ENCODE data around the gene C11orf21. TPM values are rescaled to one million over a fixed set of nuclear protein-coding genes. Genes with fewer than 3 reads are reported as not detected.
"Not testable (repeated sequence)": the region's sequence is repeated elsewhere in the genome, so short reads cannot be mapped to it uniquely, and the experiment has no call there.

C11orf21 gene
- polyA plus RNA-seq (2013, experiment 1 of 4): not detected
- not detected for polyA plus RNA-seq (2013, experiment 2 of 4)
- polyA plus RNA-seq (2013, experiment 3 of 4): not detected
- polyA plus RNA-seq (2013, experiment 4 of 4): not detected

- Histone ChIP-seq H3K4me1 (ENCODE audit: control insufficient read depth, insufficient read depth, low read length) (peaks cover 4% of the 10 kb centered on the region), H3K27me3 (ENCODE audit: control insufficient read depth, insufficient read depth, low read length, poor library complexity, severe bottlenecking) (peaks cover 2% of the 10 kb centered on the region), H3K9me3 (ENCODE audit: control insufficient read depth, low read length) (no peaks in the 10 kb centered on the region), H3K4me3 (ENCODE audit: insufficient read depth, low read depth, low read length) (no peak within 1 kb of the TSS), H3K36me3 (ENCODE audit: control insufficient read depth, insufficient read depth, low read length) (no peaks in the 10 kb centered on the region), H3K27ac (ENCODE audit: insufficient read depth, low read depth, low read length, poor library complexity, severe bottlenecking) (no peak within 1 kb of the TSS)
- WGBS, 2 experiments: 72 to 76% methylated on average over 15 to 16 of the region's 16 CpGs
These were observed at the start of gene C11orf21, which contains the start of gene TSPAN32 for GRCh38 chr11:2301631-2302305. Gene C11orf21, minus strand, starts transcription at chr11:2301918. Its CDS starts 110 bp downstream, at chr11:2301808. Gene TSPAN32, plus strand, starts transcription at chr11:2302013. Its CDS starts 137 bp downstream, at chr11:2302150.

- Histone ChIP-seq H3K4me1 (ENCODE audit: control insufficient read depth, insufficient read depth, low read length) (no peaks in the 10 kb centered on the region), H3K27ac (ENCODE audit: insufficient read depth, low read depth, low read length, poor library complexity, severe bottlenecking) (no peak overlapping the region)
- 100% methylated on average over 1 of the region's 1 CpG for WGBS, 2 experiments
These were observed 47.3 kb upstream of the C11orf21 start for GRCh38 chr11:2348986-2349385.

GRCh38 chr11:2347308-2347830, 45.7 kb upstream of the C11orf21 start:
- Histone ChIP-seq H3K9me3 (ENCODE audit: control insufficient read depth, low read length) (no peaks in the 10 kb centered on the region), H3K27me3 (ENCODE audit: control insufficient read depth, insufficient read depth, low read length, poor library complexity, severe bottlenecking) (no peaks in the 10 kb centered on the region), H3K27ac (ENCODE audit: insufficient read depth, low read depth, low read length, poor library complexity, severe bottlenecking) (no peak overlapping the region), H3K36me3 (ENCODE audit: control insufficient read depth, insufficient read depth, low read length) (no peaks in the 10 kb centered on the region), H3K4me1 (ENCODE audit: control insufficient read depth, insufficient read depth, low read length) (no peaks in the 10 kb centered on the region), H3K4me3 (ENCODE audit: insufficient read depth, low read depth, low read length) (no peak overlapping the region)
- 82 to 92% methylated on average over 9 of the region's 9 CpGs for WGBS, 2 experiments

More at GRCh38 chr11:2348986-2349385, 47.3 kb upstream of the C11orf21 start:
- Histone ChIP-seq H3K27me3 (ENCODE audit: control insufficient read depth, insufficient read depth, low read length, poor library complexity, severe bottlenecking) (no peaks in the 10 kb centered on the region), H3K9me3 (ENCODE audit: control insufficient read depth, low read length) (no peaks in the 10 kb centered on the region), H3K4me3 (ENCODE audit: insufficient read depth, low read depth, low read length) (no peak overlapping the region), H3K36me3 (ENCODE audit: control insufficient read depth, insufficient read depth, low read length) (no peaks in the 10 kb centered on the region)

- 80 to 83% methylated on average over 10 of the region's 10 CpGs for WGBS, 2 experiments
- H3K9me3 ChIP-seq (ENCODE audit: control insufficient read depth, low read length): no peaks in the 10 kb centered on the region
- H3K4me1 ChIP-seq (ENCODE audit: control insufficient read depth, insufficient read depth, low read length): no peaks in the 10 kb centered on the region
- no peak overlapping the region for H3K4me3 ChIP-seq (ENCODE audit: insufficient read depth, low read depth, low read length)
- H3K27me3 ChIP-seq (ENCODE audit: control insufficient read depth, insufficient read depth, low read length, poor library complexity, severe bottlenecking): no peaks in the 10 kb centered on the region
- no peaks in the 10 kb centered on the region for H3K36me3 ChIP-seq (ENCODE audit: control insufficient read depth, insufficient read depth, low read length)
- no peak overlapping the region for H3K27ac ChIP-seq (ENCODE audit: insufficient read depth, low read depth, low read length, poor library complexity, severe bottlenecking)
These were observed 45.0 kb upstream of the C11orf21 start for GRCh38 chr11:2346586-2347307.

- WGBS, 2 experiments: 89% methylated on average over 4 of the region's 4 CpGs
- no peak overlapping the region for H3K4me3 ChIP-seq (ENCODE audit: insufficient read depth, low read depth, low read length)
- no peaks in the 10 kb centered on the region for H3K9me3 ChIP-seq (ENCODE audit: control insufficient read depth, low read length)
- no peaks in the 10 kb centered on the region for H3K27me3 ChIP-seq (ENCODE audit: control insufficient read depth, insufficient read depth, low read length, poor library complexity, severe bottlenecking)
- no peaks in the 10 kb centered on the region for H3K36me3 ChIP-seq (ENCODE audit: control insufficient read depth, insufficient read depth, low read length)
- no peaks in the 10 kb centered on the region for H3K4me1 ChIP-seq (ENCODE audit: control insufficient read depth, insufficient read depth, low read length)
- no peak overlapping the region for H3K27ac ChIP-seq (ENCODE audit: insufficient read depth, low read depth, low read length, poor library complexity, severe bottlenecking)
These were observed 44.3 kb upstream of the C11orf21 start for GRCh38 chr11:2346014-2346413.

GRCh38 chr11:2345050-2345449, 43.3 kb upstream of the C11orf21 start:
- Histone ChIP-seq H3K4me1 (ENCODE audit: control insufficient read depth, insufficient read depth, low read length) (no peaks in the 10 kb centered on the region), H3K27ac (ENCODE audit: insufficient read depth, low read depth, low read length, poor library complexity, severe bottlenecking) (no peak overlapping the region), H3K36me3 (ENCODE audit: control insufficient read depth, insufficient read depth, low read length) (no peaks in the 10 kb centered on the region), H3K27me3 (ENCODE audit: control insufficient read depth, insufficient read depth, low read length, poor library complexity, severe bottlenecking) (no peaks in the 10 kb centered on the region), H3K4me3 (ENCODE audit: insufficient read depth, low read depth, low read length) (no peak overlapping the region), H3K9me3 (ENCODE audit: control insufficient read depth, low read length) (no peaks in the 10 kb centered on the region)
- 85 to 87% methylated on average over 2 of the region's 2 CpGs for WGBS, 2 experiments

- 90 to 96% methylated on average over 4 of the region's 4 CpGs for WGBS, 2 experiments
- Histone ChIP-seq H3K4me3 (ENCODE audit: insufficient read depth, low read depth, low read length) (no peak overlapping the region), H3K36me3 (ENCODE audit: control insufficient read depth, insufficient read depth, low read length) (no peaks in the 10 kb centered on the region), H3K9me3 (ENCODE audit: control insufficient read depth, low read length) (no peaks in the 10 kb centered on the region), H3K27ac (ENCODE audit: insufficient read depth, low read depth, low read length, poor library complexity, severe bottlenecking) (no peak overlapping the region), H3K27me3 (ENCODE audit: control insufficient read depth, insufficient read depth, low read length, poor library complexity, severe bottlenecking) (no peaks in the 10 kb centered on the region), H3K4me1 (ENCODE audit: control insufficient read depth, insufficient read depth, low read length) (no peaks in the 10 kb centered on the region)
These were observed 41.8 kb upstream of the C11orf21 start for GRCh38 chr11:2343502-2343901.

GRCh38 chr11:2342981-2343380, 41.3 kb upstream of the C11orf21 start:
- 82 to 86% methylated on average over 5 of the region's 5 CpGs for WGBS, 2 experiments
- no peaks in the 10 kb centered on the region for H3K36me3 ChIP-seq (ENCODE audit: control insufficient read depth, insufficient read depth, low read length)
- no peaks in the 10 kb centered on the region for H3K9me3 ChIP-seq (ENCODE audit: control insufficient read depth, low read length)
- H3K27me3 ChIP-seq (ENCODE audit: control insufficient read depth, insufficient read depth, low read length, poor library complexity, severe bottlenecking): no peaks in the 10 kb centered on the region
- H3K4me1 ChIP-seq (ENCODE audit: control insufficient read depth, insufficient read depth, low read length): no peaks in the 10 kb centered on the region
- no peak overlapping the region for H3K4me3 ChIP-seq (ENCODE audit: insufficient read depth, low read depth, low read length)
- no peak overlapping the region for H3K27ac ChIP-seq (ENCODE audit: insufficient read depth, low read depth, low read length, poor library complexity, severe bottlenecking)

- Histone ChIP-seq H3K36me3 (ENCODE audit: control insufficient read depth, insufficient read depth, low read length) (no peaks in the 10 kb centered on the region), H3K27ac (ENCODE audit: insufficient read depth, low read depth, low read length, poor library complexity, severe bottlenecking) (no peak overlapping the region), H3K9me3 (ENCODE audit: control insufficient read depth, low read length) (no peaks in the 10 kb centered on the region), H3K4me1 (ENCODE audit: control insufficient read depth, insufficient read depth, low read length) (no peaks in the 10 kb centered on the region), H3K4me3 (ENCODE audit: insufficient read depth, low read depth, low read length) (no peak overlapping the region), H3K27me3 (ENCODE audit: control insufficient read depth, insufficient read depth, low read length, poor library complexity, severe bottlenecking) (no peaks in the 10 kb centered on the region)
- WGBS, 2 experiments: 91% methylated on average over 3 of the region's 3 CpGs
These were observed 40.8 kb upstream of the C11orf21 start for GRCh38 chr11:2342557-2342956.

- not testable (repeated sequence) for H3K4me3 ChIP-seq (ENCODE audit: insufficient read depth, low read depth, low read length)
- WGBS, 2 experiments: 82% methylated on average over 8 of the region's 8 CpGs
These were observed 37.0 kb upstream of the C11orf21 start for GRCh38 chr11:2338760-2339159.

More at GRCh38 chr11:2338760-2339159, 37.0 kb upstream of the C11orf21 start:
- H3K4me1 ChIP-seq (ENCODE audit: control insufficient read depth, insufficient read depth, low read length); H3K9me3 ChIP-seq (ENCODE audit: control insufficient read depth, low read length); H3K36me3 ChIP-seq (ENCODE audit: control insufficient read depth, insufficient read depth, low read length); H3K27ac ChIP-seq (ENCODE audit: insufficient read depth, low read depth, low read length, poor library complexity, severe bottlenecking); H3K27me3 ChIP-seq (ENCODE audit: control insufficient read depth, insufficient read depth, low read length, poor library complexity, severe bottlenecking): not testable (repeated sequence)

Measured in ectodermal cell (in vitro differentiated cells).